Cortex of kidney (tissue), 1 donor: ENCODE measurements around the gene ARL8B.

Experiments used
- DNase-seq: peaks from one replicate; lab custom pipeline; 2025; lab: John Stamatoyannopoulos, UW

Gene ARL8B

GRCh38 chr3:5187156-5187919 lies 65.2 kb downstream of the ARL8B start, which contains the start of gene EDEM1:
EDEM1 (plus strand) TSS chr3:5187707; CDS start chr3:5187806, 99 bp downstream.
- DNase-seq = peak; percentile 86

- DNase-seq = no peak
Observed at GRCh38 chr3:5187920-5188418, 65.9 kb downstream of the ARL8B start.

DNA sequence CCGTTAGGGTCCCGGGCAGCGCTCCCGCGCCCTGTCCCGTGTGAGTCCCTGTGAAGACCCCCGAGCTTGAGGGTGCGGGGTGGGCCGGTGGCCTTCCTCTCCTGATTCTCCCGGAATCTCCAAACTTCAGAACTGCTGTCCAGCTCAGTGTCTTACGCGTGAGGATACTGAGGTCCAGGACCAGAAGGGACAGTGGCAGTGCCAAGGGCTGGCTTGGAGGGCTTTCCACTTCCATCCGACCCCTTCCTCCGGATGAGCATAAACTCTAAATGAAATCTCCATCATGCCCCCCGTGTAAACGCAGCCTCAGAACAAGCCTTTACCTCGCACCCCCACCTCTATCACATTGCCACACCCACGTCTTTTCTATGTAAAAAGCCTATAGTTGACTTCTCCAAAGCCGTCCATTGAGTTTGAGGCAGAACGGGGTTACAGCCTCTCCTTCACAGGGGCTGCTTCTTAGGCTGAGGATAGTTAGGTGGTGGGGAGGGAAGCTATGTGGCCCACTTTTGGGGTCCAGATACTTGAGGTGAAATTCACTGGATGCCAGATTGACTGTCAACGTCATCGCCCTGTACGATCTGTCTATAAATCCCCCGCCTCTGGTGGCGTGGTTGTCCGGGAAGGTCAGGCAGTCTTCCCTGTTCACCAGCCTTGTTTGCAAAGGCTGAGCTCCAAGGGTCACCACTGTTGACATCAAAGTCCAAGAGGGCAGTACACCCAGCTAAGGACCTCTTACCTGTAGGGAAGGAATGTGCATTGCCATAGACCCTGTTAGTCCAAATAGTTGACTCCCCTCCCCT lies 66.5 kb downstream of the ARL8B start:
- DNase-seq = no peak

GRCh38 chr3:5190147-5190791 lies 68.2 kb downstream of the ARL8B start:
- DNase-seq = no peak

DNA sequence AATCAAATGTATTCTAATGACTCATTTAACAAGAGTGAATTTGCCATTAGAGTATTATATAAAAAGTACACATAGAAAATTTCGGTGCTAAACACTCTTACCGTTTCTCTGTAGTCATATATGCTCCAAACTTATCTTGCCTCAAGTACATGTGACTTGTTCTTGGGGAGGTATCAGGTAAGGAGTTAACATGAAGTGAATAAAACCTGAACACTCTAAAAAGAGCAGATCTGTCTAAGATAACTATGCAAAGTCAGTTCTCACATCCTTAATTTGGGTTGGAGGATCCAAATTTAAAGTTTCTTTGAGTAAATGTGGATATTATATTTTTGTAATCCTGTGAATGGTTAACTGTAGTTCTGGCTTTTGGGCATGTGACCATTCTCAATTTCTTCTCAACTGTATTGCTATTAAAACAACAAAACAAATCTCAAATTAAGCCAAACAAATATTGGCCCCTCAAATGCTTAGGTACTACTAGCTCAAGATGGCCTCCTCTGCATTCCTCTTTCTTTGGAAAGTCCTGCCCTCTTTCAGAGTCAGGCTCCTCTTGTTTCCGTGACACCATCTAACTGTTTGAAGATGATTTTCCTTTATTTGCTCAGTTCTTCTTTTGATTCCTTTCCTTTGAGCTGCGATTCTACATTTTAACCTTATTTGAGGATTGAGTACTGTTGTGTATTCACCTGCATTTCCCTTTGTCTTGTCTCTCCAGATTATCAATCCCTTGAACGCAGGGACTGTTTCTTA lies 69.6 kb downstream of the ARL8B start:
- DNase-seq = no peak

DNA sequence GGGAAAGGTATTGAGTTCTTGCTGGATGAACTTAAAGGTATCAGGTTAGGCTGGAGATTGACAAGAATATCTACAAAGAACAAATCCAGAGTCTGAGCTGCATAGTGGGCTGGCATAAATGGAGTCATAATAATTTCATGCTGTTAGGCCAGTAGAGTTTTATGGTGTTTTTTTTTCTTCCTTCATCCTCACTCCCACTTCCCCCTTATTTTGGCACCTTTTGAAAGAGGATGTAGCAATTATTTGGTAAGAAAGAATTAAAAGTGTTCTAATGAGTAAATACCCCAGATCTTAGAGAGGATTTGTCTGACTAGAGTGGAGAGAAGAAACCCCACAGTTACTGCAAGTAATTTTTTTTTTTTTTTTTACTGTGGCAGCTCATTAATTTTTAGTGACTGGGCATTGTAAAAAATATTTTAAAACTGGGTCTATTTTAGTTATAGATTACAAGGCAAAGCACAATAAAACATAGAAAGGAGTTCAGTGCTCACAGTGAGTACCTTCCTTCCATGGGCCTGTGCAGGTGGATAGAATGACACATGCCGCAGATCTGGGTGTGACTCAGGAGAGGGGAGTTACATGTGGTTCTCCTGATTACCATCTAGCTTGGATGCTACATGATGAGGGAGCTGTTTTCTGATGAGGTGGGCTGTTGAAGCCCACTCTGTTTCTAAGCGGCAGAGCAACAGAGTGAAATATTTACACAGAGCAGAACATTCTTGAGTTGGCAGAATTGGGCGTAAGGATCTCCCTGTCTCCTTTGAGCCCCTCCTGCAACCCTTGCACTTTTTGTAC lies 70.7 kb downstream of the ARL8B start:
- DNase-seq = no peak

DNA sequence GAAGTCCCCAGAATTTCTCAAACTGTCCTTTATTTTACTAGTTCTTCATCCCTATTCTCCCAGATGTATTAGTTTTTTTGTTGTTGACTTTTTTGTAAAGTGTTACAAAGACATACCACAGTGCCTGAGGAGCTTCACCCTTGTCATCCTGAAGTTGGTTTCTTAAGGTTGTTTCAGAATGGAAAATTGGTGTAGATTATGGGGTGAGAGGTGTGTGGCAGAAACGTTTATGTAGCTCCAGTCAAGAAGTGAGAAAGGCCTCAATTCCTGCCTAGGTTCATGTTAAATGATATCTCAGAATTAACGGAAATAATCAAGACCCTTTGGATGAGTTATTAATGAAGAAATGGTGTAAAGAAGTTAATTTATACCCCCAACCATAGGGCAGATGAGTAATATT lies 72.2 kb downstream of the ARL8B start:
- DNase-seq = no peak

DNA sequence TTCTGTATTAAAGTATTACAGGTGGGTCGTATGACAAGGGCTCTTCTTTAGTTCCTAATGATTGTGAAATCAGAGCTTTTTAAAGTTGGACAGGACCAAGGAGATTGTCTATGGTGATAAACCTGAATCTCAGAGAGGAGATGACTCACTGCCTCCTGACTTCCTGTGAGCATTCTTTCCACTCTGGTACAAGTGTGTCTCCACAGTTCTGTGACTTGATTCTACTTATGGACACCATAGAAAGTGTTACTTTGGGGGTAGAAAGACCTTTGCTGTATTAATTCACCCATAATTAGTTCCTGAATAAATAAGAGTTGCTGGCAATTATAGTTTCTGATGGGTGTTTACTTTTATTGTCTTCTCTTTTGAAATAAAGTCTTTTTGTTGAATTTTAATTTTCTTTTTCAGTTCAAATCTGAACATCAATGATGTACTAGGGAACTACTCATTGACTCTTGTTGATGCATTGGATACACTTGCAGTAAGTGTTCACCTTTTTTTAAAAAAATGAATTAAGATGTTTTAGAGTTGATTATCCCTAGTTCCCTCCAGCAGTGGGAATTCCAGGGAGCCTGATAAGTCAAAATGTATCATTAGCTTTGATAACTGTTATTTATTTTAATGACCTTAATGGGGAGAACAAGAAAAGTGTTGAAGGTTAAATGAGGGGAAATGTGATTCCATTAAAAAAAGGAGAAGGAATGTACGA lies 72.9 kb downstream of the ARL8B start:
- DNase-seq = no peak

DNA sequence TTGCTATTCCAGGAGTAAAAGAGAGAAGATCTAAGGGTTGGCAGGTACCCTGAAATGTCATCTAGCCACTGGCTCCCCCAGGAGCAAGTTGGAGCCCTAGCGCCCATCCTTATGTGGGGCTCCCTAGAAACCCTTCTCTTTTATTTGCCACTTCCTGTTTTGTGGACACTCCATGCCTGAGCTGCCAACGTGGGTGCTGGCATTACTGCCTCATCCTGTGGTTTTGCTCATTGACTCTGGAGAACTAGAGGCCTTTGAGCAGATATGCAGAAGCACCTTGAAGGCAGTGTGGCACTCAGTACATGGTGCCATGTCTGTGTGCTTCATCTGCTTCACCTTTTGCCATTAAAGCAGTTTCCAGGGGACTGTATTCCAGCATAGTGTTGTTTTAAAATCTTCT lies 73.5 kb downstream of the ARL8B start:
- DNase-seq = no peak

DNA sequence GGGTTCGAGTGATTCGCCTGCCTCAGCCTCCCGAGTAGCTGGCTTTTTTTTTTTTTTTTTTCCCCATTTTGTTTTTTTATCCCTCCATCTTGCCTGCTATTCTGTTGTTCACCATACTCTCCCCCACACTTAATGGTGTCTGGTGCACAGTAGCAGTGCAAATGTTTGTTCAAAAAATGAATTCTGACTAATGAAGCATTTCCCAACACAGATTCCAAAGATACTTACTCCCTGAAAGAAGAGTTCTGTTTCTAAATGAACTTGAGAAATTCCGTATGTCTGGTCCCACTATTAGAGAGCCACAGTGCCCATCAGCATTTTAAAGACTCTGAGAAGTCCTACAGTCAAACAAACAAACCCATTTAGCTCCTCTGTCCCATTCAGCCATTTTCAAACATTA lies 74.9 kb downstream of the ARL8B start:
- DNase-seq = no peak

- no peak for DNase-seq
Observed at GRCh38 chr3:5197470-5198312, 75.6 kb downstream of the ARL8B start.

DNA sequence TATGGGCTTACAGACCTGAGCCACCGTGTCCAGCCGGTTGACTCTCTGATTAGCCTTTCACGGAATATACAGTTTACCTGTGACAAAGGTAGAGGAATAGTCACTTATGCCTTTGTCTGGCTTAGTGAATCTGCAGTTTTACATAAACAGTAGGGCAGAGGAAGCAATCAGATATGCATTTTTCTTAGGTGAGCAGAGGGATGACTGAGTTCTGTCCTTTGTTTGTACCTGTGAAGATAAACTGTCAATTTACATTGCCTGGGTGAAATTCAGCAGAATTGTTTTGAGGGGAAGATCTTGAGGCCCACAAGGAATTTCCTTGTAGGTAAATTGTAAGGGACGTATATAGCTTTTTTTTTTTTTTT lies 76.2 kb downstream of the ARL8B start:
- DNase-seq = no peak

GRCh38 chr3:5198986-5199731 lies 77.1 kb downstream of the ARL8B start:
- no peak for DNase-seq

GRCh38 chr3:5201536-5201935 lies 79.4 kb downstream of the ARL8B start:
- DNase-seq = no peak

DNA sequence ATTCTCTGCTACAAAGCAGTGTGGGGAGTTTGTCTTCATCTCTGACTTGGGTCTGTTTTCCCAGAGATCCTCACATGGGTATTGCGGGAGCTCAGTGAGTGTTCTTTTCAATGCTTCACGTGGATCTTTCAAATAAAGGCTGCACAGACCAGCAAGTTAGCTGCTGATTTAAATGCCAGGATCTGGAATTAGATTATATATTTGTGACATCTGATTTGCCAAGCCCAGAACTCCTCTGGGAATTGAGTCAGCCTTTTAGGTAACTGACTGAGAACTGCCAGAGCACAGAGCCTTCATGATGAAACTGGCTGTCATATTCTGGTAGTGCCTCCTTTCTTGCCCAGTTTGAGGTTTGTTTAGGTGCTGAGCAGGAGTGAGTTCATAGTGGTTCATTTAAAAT lies 80.1 kb downstream of the ARL8B start:
- no peak for DNase-seq

GRCh38 chr3:5205165-5205941 lies 83.3 kb downstream of the ARL8B start:
- DNase-seq = no peak

DNA sequence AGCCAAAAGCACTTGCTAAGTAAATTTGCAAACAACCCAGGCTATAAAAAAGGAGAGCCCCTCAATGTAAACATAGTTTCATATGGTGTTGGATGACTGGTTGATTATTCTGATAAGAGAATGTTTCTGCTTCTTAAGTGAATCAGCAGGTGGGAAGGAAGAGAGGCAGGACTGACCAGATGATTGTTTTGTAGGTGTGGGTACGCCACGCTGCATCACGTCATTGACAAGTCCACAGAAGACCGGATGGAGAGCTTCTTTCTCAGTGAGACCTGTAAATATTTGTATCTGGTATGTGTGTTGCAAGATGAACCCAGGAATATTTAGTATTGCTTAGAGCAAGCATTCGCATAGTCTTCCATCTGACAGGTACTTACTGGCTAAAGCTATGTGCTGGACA lies 88.8 kb downstream of the ARL8B start:
- DNase-seq = no peak
